Fibroblast of skin of abdomen (primary cell): Measurements from ENCODE around the gene GRM4.

Experiments used
- DNase-seq: peaks from one replicate; pipeline ENCODE4 v3.0.0-alpha.2; 2013

GRM4 gene

GRCh38 chr6:34106421-34106820 lies 39.5 kb downstream of the GRM4 start:
- no peak for DNase-seq

GRCh38 chr6:34104628-34105027 lies 41.3 kb downstream of the GRM4 start:
- DNase-seq, result no peak

- no peak for DNase-seq
Observed at GRCh38 chr6:34104186-34104585, 41.7 kb downstream of the GRM4 start.

GRCh38 chr6:34103321-34103720 lies 42.6 kb downstream of the GRM4 start:
- DNase-seq, result no peak

DNA sequence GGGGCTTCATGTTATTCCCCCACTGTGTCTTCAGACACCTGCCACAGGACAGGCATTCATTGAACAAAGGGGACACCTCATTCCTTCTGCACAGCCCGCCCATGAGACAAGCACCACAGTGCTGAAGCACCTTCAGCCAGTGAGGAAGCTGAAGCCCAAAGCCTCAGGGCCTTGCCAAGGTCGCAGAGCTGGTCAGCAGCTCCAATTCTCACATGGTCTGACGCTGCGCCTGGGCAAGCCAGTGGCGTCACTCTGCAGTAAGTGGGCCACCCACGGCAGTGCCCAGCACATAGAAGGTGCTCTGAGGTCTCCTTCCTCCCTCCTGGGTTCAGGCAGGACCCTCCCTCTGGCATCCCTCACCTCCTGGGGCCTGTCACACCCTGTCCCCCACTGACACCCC lies 43.2 kb downstream of the GRM4 start:
- no peak for DNase-seq

GRCh38 chr6:34102099-34102656 lies 43.7 kb downstream of the GRM4 start:
- no peak for DNase-seq

DNA sequence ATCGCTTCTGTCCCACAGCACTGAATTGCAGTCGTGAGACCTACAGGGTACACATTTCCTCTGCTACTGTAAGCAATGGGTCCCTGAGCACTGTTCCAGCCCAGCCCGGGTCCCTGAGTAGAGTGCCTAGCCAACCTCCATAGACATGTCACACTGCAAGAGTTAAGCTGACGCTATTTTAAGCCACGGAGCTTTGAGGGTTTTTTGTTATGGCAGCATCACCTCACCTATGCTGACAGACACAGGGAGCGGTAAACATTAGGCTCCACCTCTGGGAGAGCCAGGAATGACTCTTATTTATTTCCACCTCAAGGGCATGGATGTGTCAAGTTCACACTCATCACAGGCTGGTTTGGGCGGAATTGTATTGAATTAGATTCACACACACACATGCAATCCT lies 45.1 kb downstream of the GRM4 start:
- DNase-seq, result no peak

DNA sequence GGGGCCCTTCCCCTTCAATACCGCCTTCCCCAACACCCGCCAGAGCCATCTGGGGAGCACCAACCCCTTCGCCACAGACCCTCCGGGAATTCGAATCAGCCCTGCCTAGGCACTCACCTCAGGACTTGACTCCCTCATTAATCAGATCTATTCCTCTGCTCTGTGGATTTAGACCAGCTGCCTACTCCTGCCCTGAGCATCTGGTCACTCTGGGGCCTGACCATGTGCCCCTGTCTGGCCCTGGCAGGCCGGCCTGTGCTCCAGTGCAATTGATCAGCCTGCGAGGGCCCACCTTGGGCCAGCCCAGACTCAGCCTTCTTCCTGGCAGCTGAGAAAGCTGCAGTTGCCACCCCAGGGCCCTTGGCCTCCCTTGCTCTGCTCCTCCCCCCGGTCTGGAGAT lies 46.0 kb downstream of the GRM4 start:
- no peak for DNase-seq

- DNase-seq, result no peak
Observed at GRCh38 chr6:34098045-34098936, 47.6 kb downstream of the GRM4 start.

DNA sequence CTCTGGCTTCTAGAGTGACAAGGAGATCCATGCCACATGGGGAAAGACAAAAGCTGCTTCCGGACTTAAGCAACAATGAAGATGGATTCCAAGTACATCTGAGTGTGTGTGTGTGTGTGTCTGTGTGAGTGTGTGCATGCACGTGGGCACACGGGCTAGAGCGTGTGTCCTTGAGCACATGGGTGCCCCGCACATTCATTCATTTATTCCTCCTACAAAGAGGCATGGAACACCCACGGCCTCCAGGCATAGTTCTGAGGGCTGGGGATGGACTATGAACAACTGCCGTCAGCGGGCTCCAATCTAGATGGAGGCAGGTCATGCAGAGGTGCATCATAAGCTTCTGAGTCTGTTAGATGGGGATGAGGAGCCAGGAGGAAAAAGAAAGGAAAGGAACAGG lies 49.1 kb downstream of the GRM4 start:
- no peak for DNase-seq

GRCh38 chr6:34096193-34096592 lies 49.7 kb downstream of the GRM4 start:
- DNase-seq, result no peak

DNA sequence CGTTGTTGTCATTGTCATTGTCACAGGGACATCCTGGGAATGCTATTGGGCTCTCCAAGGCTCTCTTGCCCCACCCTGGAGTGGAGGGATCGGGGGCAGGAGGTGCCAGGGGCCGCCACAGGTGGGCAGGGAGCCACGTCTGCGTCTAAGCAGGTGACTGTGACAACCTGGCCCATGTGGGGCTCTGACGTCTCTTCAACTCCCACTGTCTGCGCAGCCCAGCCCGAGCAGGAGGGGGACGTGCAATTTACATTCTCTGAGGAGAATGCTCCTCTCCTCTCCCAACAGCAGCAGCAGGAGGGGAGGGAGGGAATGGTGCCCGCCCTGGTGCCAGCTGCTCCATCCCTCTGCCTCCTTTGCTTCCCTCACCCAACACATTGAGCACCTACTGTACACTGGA lies 50.1 kb downstream of the GRM4 start:
- DNase-seq, result no peak

GRCh38 chr6:34095136-34095505 lies 50.8 kb downstream of the GRM4 start:
- no peak for DNase-seq

DNA sequence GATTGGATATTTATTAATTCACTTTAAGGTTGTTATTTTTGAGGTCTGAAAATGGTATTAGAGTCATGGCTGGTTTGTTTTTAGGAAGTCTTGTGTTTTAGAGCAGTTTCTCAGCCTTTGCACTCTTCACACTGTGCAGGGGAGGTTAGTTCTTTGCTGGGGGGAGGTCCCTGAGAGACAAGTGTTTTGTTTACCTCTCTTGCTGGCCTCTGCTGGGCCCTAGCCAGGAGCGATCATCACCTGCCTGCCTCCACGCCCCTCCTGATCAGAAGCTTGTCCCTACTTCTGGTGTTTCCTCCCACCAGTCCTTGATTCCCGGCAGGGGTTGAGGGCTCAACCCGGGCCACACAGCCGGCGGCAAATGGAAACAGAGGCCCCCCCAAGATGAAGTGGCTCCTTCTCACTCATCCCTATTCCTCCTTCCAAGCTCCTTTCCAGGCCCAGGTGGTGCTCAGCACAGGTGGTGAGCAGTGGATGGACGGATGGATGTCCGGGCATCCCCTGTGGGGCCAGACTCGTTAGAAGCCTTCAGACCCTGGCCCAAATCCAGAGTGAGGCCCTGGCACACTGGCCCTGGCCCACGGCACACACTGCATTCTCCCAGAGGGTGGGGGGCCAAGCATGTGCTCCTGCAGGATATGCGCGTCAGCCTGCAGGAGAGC lies 51.3 kb downstream of the GRM4 start:
- no peak for DNase-seq

- no peak for DNase-seq
Observed at GRCh38 chr6:34093854-34094430, 51.9 kb downstream of the GRM4 start.

GRCh38 chr6:34093206-34093605 lies 52.7 kb downstream of the GRM4 start:
- DNase-seq, result no peak

- DNase-seq, result no peak
Observed at GRCh38 chr6:34092631-34093030, 53.3 kb downstream of the GRM4 start.

DNA sequence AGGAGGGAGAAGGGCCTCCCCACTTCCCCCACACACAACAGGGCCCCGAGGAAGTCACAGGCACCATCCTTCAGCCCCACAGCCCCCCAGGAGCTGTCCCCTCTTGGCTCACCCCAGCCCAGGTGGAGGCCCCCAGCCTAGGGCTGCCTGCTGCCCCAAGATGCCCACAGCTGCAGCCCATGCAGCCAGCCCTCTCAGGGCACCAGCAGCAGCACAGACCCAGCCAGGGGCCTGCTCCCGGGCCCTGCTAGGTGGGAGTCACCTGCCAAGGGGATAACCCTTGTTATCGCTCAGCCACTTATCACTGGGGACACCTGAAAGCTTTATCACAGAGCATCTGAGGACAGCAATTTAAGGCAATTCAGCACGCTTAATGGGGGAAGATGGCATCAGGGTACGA lies 55.0 kb downstream of the GRM4 start:
- no peak for DNase-seq

GRCh38 chr6:34090529-34090928 lies 55.4 kb downstream of the GRM4 start:
- DNase-seq, result no peak

DNA sequence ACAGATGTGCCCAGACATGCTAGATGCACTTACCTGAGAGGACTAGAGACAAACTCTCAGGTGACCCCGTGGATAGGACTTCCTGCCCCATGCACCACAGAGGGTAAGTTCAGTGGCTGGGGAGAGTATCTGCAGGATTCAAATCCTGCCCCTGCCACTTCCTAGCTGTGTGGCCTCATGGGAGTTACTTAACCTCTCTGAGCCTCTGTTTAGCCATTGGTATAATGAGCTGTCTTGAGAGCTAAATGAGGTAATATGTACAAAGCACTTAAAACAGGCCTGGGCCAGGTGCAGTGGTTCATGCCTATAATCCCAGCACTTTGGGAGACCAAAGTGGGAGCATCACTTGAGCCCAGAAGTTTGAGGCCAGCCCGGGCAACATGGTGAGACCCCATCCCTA lies 59.3 kb downstream of the GRM4 start:
- DNase-seq, result no peak

DNA sequence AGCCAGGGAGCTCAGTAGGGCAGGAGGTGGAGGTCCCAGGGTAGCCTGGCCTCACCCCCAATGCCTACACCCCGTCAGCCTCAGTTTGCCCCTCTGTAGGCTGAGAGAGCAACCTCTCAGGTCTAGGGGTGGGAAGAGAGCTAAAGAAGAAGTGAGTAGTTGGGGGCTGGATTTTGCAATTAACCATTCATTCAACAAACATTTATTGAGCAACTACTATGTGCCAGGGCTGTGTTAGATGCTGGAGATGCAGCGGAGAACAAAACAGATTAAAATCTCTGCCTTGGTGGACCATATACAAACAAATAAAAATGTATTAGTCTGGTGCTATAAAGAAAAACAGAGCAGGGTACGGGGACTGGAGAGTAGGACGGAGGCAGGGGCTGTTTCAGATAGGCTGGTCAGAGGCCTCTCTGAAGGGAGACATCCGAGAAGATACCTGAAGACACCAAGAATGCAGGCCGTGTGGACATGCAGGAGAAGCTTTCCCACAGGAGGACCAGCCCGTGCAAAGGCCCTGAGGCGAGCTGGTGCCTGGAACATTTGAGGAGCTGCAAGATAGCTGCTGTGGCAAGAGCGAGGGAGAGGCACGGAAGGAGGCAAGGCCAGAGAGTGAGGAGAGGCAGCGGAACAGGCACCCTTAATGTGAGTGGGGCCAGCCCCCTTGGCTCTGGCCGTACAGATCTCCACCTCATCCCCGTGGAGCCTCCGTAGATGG lies 60.3 kb downstream of the GRM4 start:
- DNase-seq, result no peak

DNA sequence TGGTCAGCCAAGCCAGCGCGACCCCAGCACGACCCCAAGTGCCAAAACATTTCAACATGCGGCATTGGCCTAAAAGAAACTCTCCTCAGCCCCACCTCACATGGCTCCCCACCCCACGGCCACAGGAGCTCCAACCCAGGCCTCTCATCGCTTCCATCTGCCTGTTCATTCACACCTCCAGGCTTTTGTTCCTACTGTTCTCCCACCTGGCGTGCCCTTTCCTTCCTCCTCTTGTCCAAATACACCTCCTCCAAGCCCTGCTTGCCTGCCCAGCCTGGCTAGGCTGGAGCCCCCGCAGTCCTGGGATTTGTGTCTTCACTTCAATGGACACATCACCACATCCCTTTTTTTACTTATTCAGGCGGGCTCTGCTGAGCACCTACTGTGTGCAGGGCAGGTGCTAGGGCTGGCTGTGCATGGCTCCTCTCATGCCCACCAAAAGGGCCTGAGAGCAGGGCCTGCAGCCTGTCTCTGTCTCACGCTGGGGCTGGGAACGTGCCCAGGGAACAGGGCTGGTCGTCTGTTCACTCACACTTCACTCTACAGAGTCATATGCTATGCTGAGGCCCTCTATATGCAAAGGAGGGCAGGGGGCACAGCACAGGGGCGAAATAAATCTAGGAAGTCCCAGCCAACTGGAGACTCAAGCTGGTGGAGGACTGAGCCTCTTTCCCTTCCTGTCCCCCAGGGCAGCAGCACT lies 61.1 kb downstream of the GRM4 start:
- DNase-seq, result no peak
